DMS 273 (cell line): ENCODE results near the gene ZBTB4.
"Not testable (repeated sequence)": the region's sequence is repeated elsewhere in the genome, so short reads cannot be mapped to it uniquely, and the experiment has no call there.

Source experiments
- DNase-seq: peaks from one replicate; lab custom pipeline; 2025; ENCODE audit not compliant: unreplicated experiment; lab: John Stamatoyannopoulos, UW

ZBTB4 gene

DNA sequence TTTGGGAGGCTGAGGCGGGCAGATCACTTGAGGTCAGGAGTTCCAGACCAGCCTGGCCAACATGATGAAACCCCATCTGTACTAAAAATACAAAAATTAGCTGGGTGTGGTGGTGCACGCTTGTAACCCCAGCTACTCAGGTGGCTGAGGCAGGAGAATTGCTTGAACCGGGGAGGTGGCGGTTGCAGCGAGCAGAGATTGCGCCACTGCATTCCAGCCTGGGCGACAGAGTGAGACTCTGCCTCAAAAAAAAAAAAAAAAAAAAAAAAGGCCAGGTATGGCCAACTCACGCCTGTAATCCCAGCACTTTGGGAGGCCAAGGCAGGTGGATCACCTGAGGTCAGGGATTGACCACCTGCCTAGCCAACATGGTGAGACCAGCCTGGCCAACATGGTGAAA, 4.7 kb downstream of the ZBTB4 start:
- DNase-seq: not testable (repeated sequence)

DNA sequence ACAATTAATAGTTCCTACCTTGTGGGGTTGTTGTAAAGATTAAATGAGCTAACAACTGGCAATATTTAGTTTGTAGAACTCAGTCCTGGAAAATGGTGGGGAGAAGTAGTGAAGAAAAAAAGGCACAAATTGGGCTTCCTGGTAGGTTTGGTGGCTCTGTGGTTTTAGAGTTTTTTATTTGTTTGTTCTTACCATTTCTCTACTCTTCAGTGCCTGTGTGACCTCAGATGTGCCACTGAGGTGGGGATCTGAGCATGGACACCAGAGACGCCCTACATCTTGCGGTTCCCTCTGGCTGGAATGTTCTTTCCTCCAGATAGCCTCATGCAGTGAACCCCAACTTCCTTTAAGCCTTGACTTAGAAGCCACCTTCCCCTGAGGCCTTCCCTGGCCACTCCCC, 7.7 kb downstream of the ZBTB4 start:
- DNase-seq: no peak

DNA sequence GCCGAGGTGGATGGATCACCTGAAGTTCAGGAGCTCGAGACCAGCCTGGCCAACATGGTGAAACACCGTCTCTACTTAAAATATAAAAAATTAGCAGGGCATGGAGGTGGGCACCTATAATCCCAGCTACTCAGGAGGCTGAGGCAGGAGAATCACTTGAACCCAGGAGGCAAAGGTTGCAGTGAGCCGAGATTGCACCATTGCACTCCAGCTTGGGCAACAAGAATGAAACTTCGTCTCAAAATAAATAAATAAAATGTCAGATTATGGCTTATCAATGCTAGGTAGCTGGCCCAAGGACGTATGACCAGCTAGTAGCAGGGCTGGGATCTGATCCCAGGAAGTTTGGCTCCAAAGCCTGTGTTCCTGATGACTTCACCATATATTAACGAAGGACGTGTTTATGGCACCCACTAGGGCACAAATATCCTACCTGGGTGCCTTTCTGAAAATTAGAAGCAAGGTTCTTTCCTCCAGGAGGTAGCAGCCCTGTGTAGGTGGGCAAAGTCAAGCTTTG, 8.9 kb downstream of the ZBTB4 start:
- not testable (repeated sequence) for DNase-seq

DNA sequence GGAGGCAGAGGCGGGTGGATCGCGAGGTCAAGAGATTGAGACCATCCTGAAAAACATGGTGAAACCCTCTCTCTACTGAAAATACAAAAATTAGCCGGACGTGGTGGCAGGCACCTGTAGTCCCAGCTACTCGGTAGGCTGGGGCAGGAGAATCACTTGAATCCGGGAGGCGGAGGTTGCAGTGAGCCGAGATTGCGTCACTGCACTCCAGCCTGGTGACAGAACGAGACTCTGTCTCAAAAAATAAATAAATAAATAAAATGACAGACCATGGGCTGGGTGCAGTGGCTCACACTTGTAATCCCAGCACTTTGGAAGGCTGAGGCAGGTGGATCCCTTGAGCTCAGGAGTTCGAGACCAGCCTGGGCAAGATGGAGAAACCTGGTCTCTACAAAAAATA, 9.6 kb downstream of the ZBTB4 start:
- DNase-seq: not testable (repeated sequence)

DNA sequence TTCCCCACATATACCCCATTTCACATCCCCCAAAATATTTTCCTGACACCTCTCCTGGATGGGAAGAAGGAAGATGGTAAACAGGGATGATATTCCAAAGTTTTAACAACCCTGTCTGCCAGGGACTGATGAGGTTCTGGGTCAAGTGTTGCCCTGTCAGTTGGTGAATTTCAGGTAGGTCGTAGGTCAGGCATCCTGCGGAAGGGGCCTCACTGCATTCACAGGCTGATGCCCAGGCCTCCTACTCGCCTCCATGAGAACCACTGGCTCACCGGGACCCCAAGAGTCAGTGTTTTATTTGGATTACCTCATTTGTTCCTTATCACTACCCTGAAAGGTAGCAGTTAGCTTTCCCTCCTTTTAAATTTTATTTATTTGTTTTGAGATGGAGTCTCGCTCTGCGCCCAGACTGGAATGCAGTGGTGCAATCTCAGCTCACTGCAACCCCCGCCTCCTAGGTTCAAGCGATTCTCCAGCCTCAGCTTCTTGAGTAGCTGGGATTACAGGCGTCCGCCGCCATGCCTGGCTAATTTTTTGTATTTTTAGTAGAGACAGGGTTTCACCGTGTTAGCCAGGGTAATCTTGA, 10.5 kb downstream of the ZBTB4 start:
- no peak for DNase-seq

DNA sequence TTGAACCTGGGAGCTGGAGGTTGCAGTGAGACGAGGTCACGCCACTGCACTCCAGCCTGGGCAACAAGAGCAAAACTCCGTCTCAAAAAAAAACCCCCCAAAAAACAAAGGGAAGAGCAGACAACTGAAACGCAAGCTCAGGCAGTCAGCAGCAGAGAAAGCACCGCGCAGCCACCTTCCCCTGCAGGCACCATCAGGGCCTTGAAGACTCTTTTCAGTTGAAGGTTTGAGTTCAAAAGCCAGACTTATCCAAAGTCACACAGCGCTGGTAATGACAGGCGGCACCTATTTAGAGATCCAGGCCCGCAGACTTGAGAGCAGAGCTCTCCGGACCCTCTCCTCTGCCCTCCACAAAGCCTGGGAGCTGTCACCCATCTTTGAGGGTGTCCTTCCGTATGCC, 11.1 kb downstream of the ZBTB4 start:
- DNase-seq: no peak

DNA sequence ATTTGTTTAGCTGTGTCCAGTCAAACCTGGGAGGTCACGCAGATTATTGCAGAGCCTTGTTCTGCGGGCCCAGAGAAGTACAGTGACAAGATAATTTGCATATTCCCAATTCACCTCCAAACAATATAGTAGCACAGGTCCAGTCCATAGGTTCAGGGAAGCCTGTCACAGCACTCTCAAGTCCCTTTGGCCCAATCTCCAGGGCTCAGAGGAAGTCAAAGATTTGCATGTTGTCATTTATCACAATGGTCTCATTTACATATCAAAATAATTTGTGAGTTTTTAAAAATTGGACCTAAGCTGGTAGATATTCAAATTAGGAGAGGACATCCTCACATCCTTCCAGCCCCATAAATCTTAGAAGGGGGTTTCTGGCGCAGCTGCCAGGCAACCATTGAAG, 11.9 kb downstream of the ZBTB4 start:
- DNase-seq: no peak

DNA sequence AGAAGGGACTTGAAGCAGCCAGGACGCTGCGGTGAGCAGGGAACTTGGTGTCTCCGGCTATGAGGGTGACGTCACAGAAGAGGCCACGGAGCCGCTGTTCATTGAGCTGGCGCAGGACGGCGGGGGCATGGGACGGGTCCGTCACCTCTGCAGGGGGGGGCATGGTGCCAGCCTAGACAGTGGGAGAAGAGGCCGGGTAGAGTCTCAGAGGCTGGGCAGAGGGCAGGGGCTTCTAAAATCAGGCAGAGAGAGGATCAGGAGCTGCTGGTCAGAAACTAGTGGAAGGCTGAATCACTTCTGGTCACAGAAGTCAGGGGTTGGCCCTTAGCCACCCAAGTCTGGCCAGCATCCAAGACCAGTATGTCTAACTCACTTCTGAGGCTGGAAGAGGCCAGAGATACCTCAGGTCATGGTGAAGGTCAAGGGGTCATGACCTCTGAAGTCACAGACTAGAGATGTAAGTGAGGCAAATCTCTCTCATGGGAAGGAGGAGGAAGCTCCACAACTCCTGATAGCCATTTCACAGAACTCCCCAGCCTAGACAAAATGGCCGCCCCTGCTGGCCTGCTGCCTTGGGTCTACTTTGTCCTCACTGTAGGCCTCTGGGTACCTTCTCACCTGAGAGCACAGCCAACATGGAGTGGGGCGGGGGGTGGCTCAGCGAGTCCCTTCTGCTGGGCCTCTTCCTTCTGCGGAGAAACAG, 12.6 kb downstream of the ZBTB4 start:
- DNase-seq: peak; percentile 35

DNA sequence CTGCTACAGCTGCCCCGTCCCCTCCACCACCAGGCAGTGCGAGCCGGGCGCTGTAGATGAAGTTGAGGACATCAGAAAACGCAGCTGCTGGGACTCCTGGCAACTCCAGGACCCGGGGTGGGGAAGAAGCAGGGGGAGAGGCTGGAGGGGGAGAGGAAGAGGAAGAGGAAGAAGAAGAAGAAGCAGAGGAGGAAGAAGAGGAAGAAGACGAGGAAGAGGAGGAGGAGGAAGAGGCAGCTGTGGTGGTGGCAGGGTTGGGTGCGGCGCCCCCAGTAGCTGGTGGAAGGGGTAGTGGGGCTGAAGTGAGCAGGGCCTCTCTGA, 13.2 kb downstream of the ZBTB4 start:
- DNase-seq: no peak

DNA sequence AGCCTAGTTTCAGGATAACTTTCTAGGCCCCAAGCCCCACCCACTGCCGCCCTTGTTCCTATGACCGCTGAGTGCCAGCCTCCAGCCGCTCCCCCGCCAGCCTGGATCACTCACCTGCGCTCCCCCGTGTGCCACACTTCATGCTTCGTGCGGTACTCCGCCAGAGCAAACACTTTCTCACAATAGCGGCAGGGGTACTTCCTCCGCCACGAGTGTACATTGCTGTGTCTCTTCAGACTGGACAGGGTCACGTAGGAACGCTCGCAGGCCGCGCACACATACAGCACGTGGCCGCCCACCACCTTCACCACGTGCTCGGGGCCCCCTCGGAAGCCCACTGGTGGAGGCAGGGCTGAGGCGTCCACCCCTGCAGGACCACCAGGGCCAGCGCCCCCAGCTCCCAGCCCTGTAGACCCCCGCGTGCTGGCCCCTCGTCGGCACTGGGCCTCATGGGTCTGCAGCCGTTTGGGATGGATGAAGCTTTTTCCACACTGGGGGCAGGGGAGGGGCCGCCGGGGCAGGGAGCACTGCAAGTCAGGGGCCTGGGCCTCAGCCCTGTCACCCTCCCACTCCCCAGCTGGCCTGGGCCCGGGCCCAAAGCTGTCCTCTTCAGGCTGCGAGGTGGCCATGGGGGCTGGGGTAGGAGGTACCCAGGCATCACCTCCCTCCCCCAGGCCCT, 13.7 kb downstream of the ZBTB4 start:
- DNase-seq: no peak

DNA sequence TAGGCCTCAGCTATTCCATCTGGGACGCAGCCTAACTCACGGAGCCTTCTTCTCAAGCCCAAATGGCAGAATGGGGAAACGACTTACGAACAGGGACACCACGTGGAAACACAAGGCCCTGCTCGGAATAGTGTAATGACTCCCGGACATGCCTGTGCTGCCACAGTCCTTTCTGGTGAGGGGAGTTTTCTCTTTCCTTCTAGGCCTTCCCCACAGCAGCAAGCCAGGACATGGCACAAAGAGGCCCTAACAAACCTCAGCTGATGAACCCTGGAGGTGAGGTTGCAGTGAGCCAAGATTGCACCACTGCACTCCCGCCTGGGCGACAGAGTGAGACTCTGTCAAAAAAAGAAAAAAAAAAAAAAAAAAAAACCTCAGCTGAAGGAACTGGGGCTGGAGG, 15.3 kb downstream of the ZBTB4 start:
- DNase-seq: no peak

DNA sequence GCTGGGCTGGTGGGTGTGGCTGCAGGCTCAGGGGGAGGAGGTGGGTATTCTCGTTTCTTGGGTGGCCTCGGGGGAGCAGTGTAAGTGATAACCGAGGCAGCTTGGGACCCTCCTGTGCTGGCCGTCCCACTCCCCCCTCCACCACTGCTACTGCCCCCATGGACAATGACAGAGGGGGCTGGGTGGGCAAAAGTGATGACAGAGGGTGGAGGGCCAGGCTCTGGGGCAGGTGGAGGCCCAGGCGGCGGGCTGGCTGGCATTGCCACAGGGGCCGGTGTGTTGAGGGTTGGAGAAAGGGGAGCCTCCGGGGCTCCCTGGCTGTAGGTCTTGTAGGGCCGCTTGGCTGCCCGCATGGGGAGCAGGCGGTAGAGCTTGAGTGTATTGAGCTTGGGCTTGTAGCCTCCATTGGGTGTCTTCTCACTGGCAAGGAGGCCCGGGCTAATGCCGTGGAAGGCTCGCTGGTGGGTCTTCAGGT, 16.0 kb downstream of the ZBTB4 start:
- no peak for DNase-seq

DNA sequence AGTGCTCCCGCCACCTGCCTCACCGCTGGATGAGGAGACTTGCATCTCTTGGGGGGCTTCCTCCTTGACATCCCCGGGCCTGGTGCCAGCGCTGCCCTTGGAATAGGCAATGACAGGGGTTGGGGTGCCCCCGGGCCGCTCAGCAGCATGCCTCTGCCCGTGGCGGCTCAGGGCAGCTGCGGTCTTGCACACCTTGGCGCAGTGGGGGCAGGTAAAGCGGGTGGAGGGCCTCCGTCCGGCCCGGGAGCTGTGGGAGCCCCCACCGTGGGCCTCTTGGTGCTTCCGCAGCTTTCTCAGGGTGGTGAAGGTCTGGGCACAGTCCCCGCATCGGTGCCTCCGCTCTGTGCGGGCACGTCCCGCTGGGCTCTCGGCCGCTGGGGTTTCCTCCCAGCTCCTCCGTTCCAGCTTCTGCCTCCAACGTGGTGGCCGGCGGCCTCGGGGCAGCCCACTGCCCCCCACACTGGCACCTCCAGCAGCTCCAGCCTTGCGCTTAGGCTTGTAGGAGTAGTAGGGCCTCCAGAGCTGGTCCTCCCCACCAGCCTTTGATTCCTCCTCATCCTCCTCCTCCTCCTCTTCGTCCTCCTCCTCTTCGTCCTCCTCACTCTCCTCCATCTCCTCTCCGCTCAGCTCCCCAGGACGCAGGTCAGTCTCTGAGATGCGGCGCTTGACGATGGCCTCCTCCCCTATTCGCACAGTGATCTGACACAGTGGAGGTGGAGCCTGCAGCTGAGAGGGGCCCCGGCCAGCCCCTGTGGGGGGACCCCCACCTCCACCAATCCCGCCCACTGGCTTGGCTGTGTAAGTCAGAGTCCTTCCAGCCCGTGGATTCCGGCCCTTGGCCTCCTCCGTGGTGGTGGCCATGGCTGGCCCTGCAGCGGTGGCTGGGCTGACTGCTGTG, 16.7 kb downstream of the ZBTB4 start:
- no peak for DNase-seq

DNA sequence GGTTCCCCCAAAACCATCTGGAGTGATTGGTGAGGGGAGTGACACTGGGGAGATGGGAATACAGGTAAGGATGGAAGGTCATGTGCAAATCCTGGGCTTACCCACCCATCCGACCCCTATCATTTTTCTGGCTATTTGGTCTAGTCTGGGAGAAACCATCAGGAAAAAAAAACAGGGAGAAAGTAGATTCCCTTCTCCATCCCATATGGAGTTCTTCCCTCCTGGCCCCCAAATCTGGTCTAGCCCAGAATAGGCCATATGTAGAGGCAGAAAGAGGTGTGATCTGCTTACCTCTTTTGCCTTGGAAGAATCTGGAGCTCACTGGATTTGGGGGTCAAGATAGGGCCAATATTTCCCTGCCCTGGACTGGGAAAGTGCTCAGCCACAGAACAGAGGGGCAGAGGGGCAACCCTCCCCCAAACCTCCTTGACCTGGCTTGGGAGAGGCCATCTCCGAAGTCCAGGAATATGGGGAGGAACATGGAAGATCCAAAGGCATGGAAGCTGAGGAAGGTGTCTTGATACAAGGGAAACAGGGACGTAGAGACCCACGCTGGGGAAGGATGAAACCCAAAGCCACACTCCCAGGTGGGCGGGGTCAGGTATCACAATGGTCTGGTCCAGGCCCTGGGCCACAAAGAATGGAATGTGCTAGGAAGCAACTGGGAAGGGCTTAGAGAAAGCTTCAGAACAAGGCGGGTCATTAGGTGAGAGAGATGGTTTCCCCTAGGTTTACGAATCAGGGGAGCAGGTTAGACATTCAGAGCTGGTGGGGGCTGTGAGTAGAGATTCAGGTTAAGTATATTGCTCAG, 18.4 kb downstream of the ZBTB4 start:
- no peak for DNase-seq

DNA sequence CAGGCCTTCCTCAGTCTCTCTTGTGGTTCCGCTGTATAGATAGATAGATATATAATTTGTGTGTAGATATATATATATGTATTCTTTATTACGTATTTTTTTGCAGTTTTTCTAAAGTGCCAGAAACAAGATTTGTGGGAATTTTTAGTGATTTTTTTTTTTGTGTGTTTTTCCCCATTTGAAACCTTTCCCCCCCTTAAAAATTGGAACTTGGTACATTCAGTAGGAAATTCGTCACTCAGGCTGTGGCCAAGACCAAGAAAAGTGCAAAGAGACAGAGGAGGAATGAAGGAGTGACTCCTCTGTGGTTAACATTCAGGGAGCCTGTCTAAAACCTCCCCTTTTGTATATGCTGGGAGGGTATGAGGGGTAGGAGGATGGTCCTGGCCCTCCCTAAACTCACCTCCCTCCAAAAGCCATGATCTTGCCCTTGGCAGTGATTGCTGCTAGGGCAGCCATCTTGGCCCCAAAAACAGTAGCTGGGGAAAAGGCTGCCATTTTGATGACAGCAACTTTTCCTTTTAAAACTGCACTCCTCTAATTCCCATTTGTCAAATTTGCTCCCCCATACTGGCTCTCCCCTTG, 19.4 kb downstream of the ZBTB4 start:
- no peak for DNase-seq

DNA sequence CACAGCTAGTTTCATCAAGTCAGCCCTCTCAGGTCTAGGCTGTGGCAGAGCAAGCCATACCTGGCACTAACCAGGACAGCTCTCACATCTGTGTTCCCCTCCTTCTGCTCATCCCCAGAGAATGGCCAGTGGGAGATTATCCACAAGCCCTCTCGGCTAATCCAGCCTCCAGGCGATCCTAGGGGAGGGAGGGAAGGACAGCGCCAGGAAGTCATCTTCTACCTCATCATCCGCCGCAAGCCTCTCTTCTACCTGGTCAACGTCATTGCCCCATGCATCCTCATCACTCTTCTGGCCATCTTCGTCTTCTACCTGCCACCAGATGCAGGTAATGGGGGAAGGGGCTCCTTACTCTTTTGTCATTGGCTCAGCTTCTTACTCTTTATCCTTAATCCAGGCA, 31.0 kb downstream of the ZBTB4 start:
- DNase-seq: no peak

DNA sequence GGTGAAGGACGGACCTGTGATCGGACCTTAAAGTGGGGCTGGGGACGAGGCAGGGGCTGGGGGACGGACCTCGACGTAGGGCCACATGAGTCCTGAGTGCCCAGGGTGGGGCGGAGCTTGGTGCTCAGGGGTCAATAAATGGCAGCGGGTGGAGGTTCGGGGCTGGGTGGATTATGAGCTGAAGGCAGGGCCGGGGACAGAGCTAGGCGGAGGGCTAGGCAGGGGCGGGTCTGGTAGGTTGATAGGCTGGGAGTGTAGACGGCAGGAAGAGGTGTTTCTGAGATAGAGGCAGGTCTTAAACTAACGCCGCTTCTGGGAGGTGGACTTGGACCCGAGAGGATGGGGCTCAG, 33.8 kb downstream of the ZBTB4 start:
- no peak for DNase-seq

DNA sequence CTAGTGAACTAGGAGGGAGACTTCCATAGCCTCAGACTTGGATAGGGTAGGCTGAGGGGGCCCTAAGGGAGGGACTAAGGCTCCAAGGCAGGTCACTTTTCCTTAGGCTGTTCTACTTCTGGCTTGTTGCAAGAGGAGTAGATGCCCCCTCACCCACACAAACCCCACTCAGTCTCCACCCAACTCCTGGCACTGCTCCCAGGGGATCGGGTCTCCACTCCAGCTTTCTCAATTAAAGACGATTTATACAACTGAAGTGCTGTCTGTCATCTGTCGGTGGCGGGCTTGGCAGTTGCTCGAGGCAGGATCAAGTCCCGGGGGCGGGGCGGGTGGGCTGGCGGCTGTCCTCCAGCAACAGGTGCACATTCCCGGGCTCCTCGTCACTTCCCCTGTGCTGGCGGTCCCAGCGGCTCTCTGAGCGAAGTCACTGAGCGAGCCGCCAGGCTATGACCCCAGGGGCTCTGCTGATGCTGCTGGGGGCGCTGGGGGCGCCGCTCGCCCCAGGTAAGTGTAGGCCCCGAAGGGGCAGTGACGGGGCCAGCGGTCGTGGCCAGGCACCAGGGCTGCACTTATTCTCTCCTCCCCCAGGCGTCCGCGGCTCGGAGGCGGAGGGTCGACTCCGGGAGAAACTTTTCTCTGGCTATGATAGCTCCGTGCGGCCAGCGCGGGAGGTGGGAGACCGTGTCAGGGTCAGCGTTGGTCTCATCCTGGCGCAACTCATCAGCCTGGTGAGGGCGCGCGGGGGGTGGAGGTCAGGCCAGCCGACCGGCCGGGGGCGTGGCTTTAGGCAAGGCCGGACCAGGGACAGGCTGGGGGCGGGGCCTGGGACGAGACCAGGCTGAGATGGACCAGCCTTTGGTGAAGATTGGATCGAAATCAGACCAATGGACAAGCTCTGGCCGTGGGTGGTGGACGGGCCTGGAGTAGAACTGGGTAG, 34.5 kb downstream of the ZBTB4 start, which contains the start of gene CHRNB1:
TSS of gene CHRNB1 (plus strand) at position 380 of the 937 bp plus-strand sequence. CDS start at position 447, 67 bp downstream.
- DNase-seq: peak; percentile 49
